GM23248 (cell line): ENCODE data around the gene DEPP1. TPM values are rescaled to one million over a fixed set of nuclear protein-coding genes. Genes with fewer than 3 reads are reported as not detected.
A peak's percentile ranks its signal among the peaks of the same experiment; 100 is the strongest.

Experiments
- DNase-seq: peaks from one replicate; pipeline ENCODE4 v3.0.0-alpha.2; 2015
- H2AFZ ChIP-seq: fragments of 200-600 bp; sonication (generic); 2 replicates; pipeline ENCODE4 v1.6.1; 2016; ENCODE audit warnings: antibody characterized with exemption
- H3F3A ChIP-seq: fragments of 200-600 bp; sonication (generic); 2 replicates; pipeline ENCODE4 v1.6.1; 2016; ENCODE audit warnings: mild to moderate bottlenecking, antibody characterized with exemption, mixed run types; ENCODE audit not compliant: insufficient read depth
- H3K27ac ChIP-seq: fragments of 200-600 bp; sonication (generic); 2 replicates; pipeline ENCODE4 v1.5.1; 2016; ENCODE audit warnings: mild to moderate bottlenecking
- H3K27me3 ChIP-seq: fragments of 200-600 bp; sonication (generic); replicated peaks from 2 replicates; pipeline ENCODE4 v1.6.1; 2016; ENCODE audit warnings: mild to moderate bottlenecking; ENCODE audit not compliant: insufficient read depth
- H3K36me3 ChIP-seq: fragments of 200-600 bp; sonication (generic); 2 replicates; pipeline ENCODE4 v1.6.1; 2016; ENCODE audit warnings: low read depth, mild to moderate bottlenecking
- H3K4me1 ChIP-seq: fragments of 200-600 bp; sonication (generic); 2 replicates; pipeline ENCODE4 v1.6.1; 2016; ENCODE audit warnings: mild to moderate bottlenecking; ENCODE audit not compliant: insufficient read depth
- H3K4me2 ChIP-seq: fragments of 200-600 bp; sonication (generic); one replicate; pipeline ENCODE4 v1.6.1; 2016; ENCODE audit warnings: mild to moderate bottlenecking; ENCODE audit not compliant: unreplicated experiment
- H3K4me3 ChIP-seq: fragments of 200-600 bp; sonication (generic); 2 replicates; pipeline ENCODE4 v1.5.1; 2016; ENCODE audit warnings: mild to moderate bottlenecking
- H3K79me2 ChIP-seq: fragments of 200-600 bp; sonication (generic); 2 replicates; pipeline ENCODE4 v1.6.1; 2016; ENCODE audit warnings: mild to moderate bottlenecking; ENCODE audit not compliant: insufficient read depth
- H3K9ac ChIP-seq: fragments of 200-600 bp; sonication (generic); 2 replicates; pipeline ENCODE4 v1.6.1; 2016; ENCODE audit warnings: mild to moderate bottlenecking
- H3K9me2 ChIP-seq: fragments of 200-600 bp; sonication (generic); 2 replicates; pipeline ENCODE4 v1.6.1; 2016; ENCODE audit warnings: mixed run types, mild to moderate bottlenecking, moderate library complexity; ENCODE audit not compliant: insufficient read depth
- H3K9me3 ChIP-seq: fragments of 200-600 bp; sonication (generic); one replicate; pipeline ENCODE4 v1.6.1; 2017; ENCODE audit warnings: low read depth
- H4K20me1 ChIP-seq: fragments of 200-600 bp; sonication (generic); 2 replicates; pipeline ENCODE4 v1.6.0; 2016; ENCODE audit not compliant: insufficient read depth
- EZH2 ChIP-seq: fragments of 200-600 bp; sonication (generic); IDR thresholded peaks from 2 replicates; pipeline ENCODE4 v1.6.1; 2018; ENCODE audit warnings: antibody characterized with exemption, mild to moderate bottlenecking; ENCODE audit not compliant: insufficient read depth, poor library complexity, severe bottlenecking
- EZH2phosphoT487 ChIP-seq: fragments of 200-600 bp; sonication (generic); IDR thresholded peaks from 2 replicates; pipeline ENCODE4 v1.6.1; 2018; ENCODE audit warnings: antibody characterized with exemption, moderate library complexity, mild to moderate bottlenecking, low read depth; ENCODE audit not compliant: insufficient read depth
- WGBS, 2 experiments: methylation state at CpG; one replicate each; pipeline ENCODE4 v1.1.6; 2015 to 2017; ENCODE audit warnings: low lambda C conversion rate in 2 of 2, low coverage in 1 of 2; ENCODE audit errors: missing lambda C conversion rate in 2 of 2; 5-methylcytosine and 5-hydroxymethylcytosine counted together
- in situ Hi-C: fragments of 300-500 bp; cut with MboI; formaldehyde crosslinking; loops from 2 replicates; pipeline ENCODE4 v1.15.0; 2020
- polyA plus RNA-seq: library from polyadenylated mRNA; unstranded; fragments of >200 nt; fragmentation: Nextera tagmentation; extraction: Ambion mirVana; gene quantifications from 2 replicates; pipeline ENCODE4 v1.2.1, GENCODE V29; 2016
- total RNA-seq: library from RNA; depleted of rRNA; stranded (reverse); fragments of >200 nt; shearing (Covaris generic); gene quantifications from 2 replicates; pipeline ENCODE4 v1.2.3, GENCODE V29; 2014

DEPP1 gene
- total and polyA plus RNA-seq, 2 experiments from 2014 or later: 10.1 to 10.2 TPM

GRCh38 chr10:44932517-44933450 is 45.8 kb downstream of the DEPP1 start:
- WGBS, 2 experiments: 29 to 37% methylated on average over 10 of the region's 10 CpGs
- H3K4me3 ChIP-seq: no peak overlapping the region
- no peaks in the 10 kb centered on the region for H3K36me3 ChIP-seq
- peak; percentile 85 for DNase-seq
- H3K79me2 ChIP-seq: no peaks in the 10 kb centered on the region
- H3K9ac ChIP-seq: no peak overlapping the region
- no peaks in the 10 kb centered on the region for H3K9me2 ChIP-seq
- H3K4me1 ChIP-seq: peaks cover 12% of the 10 kb centered on the region
- no peaks in the 10 kb centered on the region for H3K27me3 ChIP-seq
- no peaks in the 10 kb centered on the region for H3K9me3 ChIP-seq
- no peak overlapping the region for H3K4me2 ChIP-seq
- in situ Hi-C loops: no loop called here
- H2AFZ ChIP-seq: no peak overlapping the region; the same call in 1 of the 2 replicates
- H3F3A ChIP-seq: no peaks in the 10 kb centered on the region; the same call in 1 of the 2 replicates
- no peaks in the 10 kb centered on the region for H4K20me1 ChIP-seq
- TF ChIP-seq EZH2 (no peak), EZH2phosphoT487 (no peak)
- no peak overlapping the region for H3K27ac ChIP-seq

- H3F3A ChIP-seq: no peaks in the 10 kb centered on the region; the same call in 1 of the 2 replicates
- 56 to 62% methylated on average over 9 to 10 of the region's 10 CpGs for WGBS, 2 experiments
- H3K27ac ChIP-seq: no peak overlapping the region
- H3K27me3 ChIP-seq: no peaks in the 10 kb centered on the region
- no peak overlapping the region for H3K4me2 ChIP-seq
- H4K20me1 ChIP-seq: no peaks in the 10 kb centered on the region
- DNase-seq: no peak
- no peak overlapping the region for H3K4me3 ChIP-seq
- TF ChIP-seq EZH2: no peak
- no peak for TF ChIP-seq EZH2phosphoT487
- in situ Hi-C loops: no loop called here
- H3K4me1 ChIP-seq: peaks cover 12% of the 10 kb centered on the region
- no peaks in the 10 kb centered on the region for H3K79me2 ChIP-seq
- no peak overlapping the region for H3K9ac ChIP-seq
- H3K9me3 ChIP-seq: no peaks in the 10 kb centered on the region
- no peaks in the 10 kb centered on the region for H3K36me3 ChIP-seq
- H3K9me2 ChIP-seq: no peaks in the 10 kb centered on the region
- H2AFZ ChIP-seq: no peak overlapping the region
Observed at GRCh38 chr10:44931621-44932516, 46.7 kb downstream of the DEPP1 start.

- no peaks in the 10 kb centered on the region for H4K20me1 ChIP-seq
- no peaks in the 10 kb centered on the region; the same call in 1 of the 2 replicates for H3F3A ChIP-seq
- H3K79me2 ChIP-seq: no peaks in the 10 kb centered on the region
- no peak overlapping the region for H3K4me3 ChIP-seq
- in situ Hi-C loops: no loop called here
- TF ChIP-seq EZH2phosphoT487: no peak
- TF ChIP-seq EZH2: no peak
- H3K4me2 ChIP-seq: no peak overlapping the region
- WGBS, 2 experiments: 74 to 75% methylated on average over 4 of the region's 4 CpGs
- peaks cover 11% of the 10 kb centered on the region for H3K4me1 ChIP-seq
- no peaks in the 10 kb centered on the region for H3K36me3 ChIP-seq
- DNase-seq: no peak
- H3K27ac ChIP-seq: no peak overlapping the region
- H3K9me3 ChIP-seq: no peaks in the 10 kb centered on the region
- no peak overlapping the region for H3K9ac ChIP-seq
- no peaks in the 10 kb centered on the region for H3K27me3 ChIP-seq
- H2AFZ ChIP-seq: no peak overlapping the region
- H3K9me2 ChIP-seq: no peaks in the 10 kb centered on the region
Observed at GRCh38 chr10:44930904-44931620, 47.5 kb downstream of the DEPP1 start.
